ENCODE results near the gene CST6. TPM values are rescaled to one million over a fixed set of nuclear protein-coding genes. Genes with fewer than 3 reads are reported as not detected.

CST6 gene
- total and polyA plus RNA-seq, 2 of the 4 experiments (the other 2 are of a cell fraction): 0.54 to 3.0 TPM

- no peak for TF ChIP-seq ELK1 (IDR thresholded peaks at IDR 0.05; ENCODE audit: borderline replicate concordance, low read depth, low read length)
These were observed 9.0 kb downstream of the CST6 start (continued) for GRCh38 chr11:66020618-66021357.

Data from IMR-90 (cell line).